SH-SY5Y (cell line): Measurements from ENCODE around the gene IL3.

Experiments used
- GATA2 ChIP-seq: IDR thresholded peaks from 2 replicates; pipeline ENCODE4 v1.6.1; 2011; ENCODE audit warnings: mild to moderate bottlenecking, low read depth, low read length
- GATA3 ChIP-seq: IDR thresholded peaks from 2 replicates; pipeline ENCODE4 v1.6.1; 2011; ENCODE audit warnings: low read depth, mild to moderate bottlenecking, low read length, moderate library complexity

DNA sequence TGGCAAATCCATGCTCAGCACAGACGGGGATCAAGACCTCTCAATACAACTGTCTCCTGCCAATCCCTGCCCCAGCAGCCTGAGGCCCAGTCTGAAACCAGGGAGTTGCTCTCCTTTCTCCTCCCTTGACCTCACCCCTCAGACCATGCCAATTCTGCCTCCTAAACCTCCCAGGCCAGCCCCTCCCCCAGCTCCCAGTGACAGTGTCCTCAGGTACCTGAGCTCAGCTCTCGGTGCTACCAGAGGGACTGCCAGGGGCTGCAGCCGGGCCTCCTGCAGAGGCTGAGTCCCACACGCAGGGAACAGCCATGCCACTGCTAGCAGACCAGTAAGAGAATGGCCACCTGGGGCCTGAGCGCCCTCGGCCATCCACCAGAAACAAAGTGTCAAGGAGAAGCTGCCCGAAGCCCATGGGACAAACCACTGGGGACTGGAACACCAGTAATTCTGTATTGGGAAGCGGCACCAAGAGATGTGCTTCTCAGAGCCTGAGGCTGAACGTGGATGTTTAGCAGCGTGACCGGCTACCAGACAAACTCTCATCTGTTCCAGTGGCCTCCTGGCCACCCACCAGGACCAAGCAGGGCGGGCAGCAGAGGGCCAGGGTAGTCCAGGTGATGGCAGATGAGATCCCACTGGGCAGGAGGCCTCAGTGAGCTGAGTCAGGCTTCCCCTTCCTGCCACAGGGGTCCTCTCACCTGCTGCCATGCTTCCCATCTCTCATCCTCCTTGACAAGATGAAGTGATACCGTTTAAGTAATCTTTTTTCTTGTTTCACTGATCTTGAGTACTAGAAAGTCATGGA lies 557 bp upstream of the IL3 start:
- TF ChIP-seq GATA3, result no peak
- TF ChIP-seq GATA2, result no peak
